Mesothelial cell of epicardium (in vitro differentiated cells): ENCODE data around the gene HOXD1. TPM values are rescaled to one million over a fixed set of nuclear protein-coding genes. Genes with fewer than 3 reads are reported as not detected.

Source experiments
- DNase-seq, 2 experiments: peaks; one replicate each; pipeline ENCODE4 v3.0.0; 2021; ENCODE audit warnings: low spot score in 2 of 2; ENCODE audit not compliant: unreplicated experiment in 2 of 2
- H3K27ac Mint-ChIP-seq: 2 replicates; pipeline ENCODE4 v1.8.0; 2021; ENCODE audit warnings: mixed read lengths
- H3K27me3 Mint-ChIP-seq: 2 replicates; pipeline ENCODE4 v1.8.0; 2021; ENCODE audit warnings: low read depth, mixed read lengths
- H3K36me3 Mint-ChIP-seq: 2 replicates; pipeline ENCODE4 v1.8.0; 2021; ENCODE audit warnings: mixed read lengths
- H3K4me1 Mint-ChIP-seq: 2 replicates; pipeline ENCODE4 v1.8.0; 2021; ENCODE audit warnings: mixed read lengths
- H3K4me3 Mint-ChIP-seq: 2 replicates; pipeline ENCODE4 v1.8.0; 2021; ENCODE audit warnings: mild to moderate bottlenecking, moderate library complexity, mixed read lengths
- H3K9me3 Mint-ChIP-seq: 2 replicates; pipeline ENCODE4 v1.8.0; 2021; ENCODE audit warnings: mixed read lengths
- total RNA-seq: library from RNA; stranded (reverse); gene quantifications from 3 replicates; pipeline ENCODE4 v1.2.1, GENCODE V29; 2021
- TF ChIP-seq, protein P1 (sequence below): fragments of 200-600 bp; sonication (generic); IDR thresholded peaks from one replicate; pipeline ENCODE4 v1.5.0; 2021; ENCODE audit warnings: antibody characterized with exemption; ENCODE audit not compliant: unreplicated experiment

The HOXD1 gene
- total RNA-seq, 1 donor from 2014 or later: not detected

DNA sequence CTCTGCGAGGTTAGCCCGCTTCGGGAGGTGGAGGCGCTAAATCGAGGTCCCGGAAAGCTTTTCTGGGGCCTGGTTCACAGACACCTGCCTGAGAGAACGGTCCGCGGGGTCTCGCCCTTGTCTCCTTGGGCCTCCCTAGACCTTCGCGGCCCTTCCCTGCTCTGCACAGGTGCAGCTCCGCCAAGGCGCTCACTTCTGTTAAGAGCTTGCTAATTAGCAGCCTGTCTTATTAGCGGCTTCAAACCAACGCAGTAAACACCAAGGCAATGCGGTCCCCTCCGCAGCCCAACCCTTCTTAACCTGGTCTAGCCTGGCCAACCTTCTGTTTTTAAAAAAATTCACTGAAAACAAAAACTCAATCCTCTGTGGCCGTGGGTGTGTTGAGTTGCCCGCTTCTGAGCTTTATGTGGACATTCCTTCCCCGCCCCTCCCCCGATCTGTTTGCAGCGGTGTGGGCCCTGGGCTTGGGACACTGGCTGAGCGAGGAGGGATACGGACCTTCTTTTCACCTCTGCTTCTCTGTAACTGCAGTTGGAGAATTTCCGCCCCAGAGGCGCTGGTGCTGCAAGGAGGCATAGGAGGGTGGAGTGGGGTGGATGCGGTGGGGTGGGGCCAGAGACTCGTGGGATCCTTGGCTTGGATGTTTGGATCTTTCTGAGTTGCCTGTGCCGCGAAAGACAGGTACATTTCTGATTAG, 40.5 kb upstream of the HOXD1 start:
- Mint-ChIP-seq H3K4me3 (no peak overlapping the region), H3K27ac (no peak overlapping the region), H3K27me3 (peaks cover 98% of the 10 kb centered on the region), H3K9me3 (no peaks in the 10 kb centered on the region), H3K4me1 (peaks cover 6% of the 10 kb centered on the region), H3K36me3 (peaks cover 2% of the 10 kb centered on the region)
- TF ChIP-seq, protein P1, sequence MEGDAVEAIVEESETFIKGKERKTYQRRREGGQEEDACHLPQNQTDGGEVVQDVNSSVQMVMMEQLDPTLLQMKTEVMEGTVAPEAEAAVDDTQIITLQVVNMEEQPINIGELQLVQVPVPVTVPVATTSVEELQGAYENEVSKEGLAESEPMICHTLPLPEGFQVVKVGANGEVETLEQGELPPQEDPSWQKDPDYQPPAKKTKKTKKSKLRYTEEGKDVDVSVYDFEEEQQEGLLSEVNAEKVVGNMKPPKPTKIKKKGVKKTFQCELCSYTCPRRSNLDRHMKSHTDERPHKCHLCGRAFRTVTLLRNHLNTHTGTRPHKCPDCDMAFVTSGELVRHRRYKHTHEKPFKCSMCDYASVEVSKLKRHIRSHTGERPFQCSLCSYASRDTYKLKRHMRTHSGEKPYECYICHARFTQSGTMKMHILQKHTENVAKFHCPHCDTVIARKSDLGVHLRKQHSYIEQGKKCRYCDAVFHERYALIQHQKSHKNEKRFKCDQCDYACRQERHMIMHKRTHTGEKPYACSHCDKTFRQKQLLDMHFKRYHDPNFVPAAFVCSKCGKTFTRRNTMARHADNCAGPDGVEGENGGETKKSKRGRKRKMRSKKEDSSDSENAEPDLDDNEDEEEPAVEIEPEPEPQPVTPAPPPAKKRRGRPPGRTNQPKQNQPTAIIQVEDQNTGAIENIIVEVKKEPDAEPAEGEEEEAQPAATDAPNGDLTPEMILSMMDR: no peak
- DNase-seq: no peak

DNA sequence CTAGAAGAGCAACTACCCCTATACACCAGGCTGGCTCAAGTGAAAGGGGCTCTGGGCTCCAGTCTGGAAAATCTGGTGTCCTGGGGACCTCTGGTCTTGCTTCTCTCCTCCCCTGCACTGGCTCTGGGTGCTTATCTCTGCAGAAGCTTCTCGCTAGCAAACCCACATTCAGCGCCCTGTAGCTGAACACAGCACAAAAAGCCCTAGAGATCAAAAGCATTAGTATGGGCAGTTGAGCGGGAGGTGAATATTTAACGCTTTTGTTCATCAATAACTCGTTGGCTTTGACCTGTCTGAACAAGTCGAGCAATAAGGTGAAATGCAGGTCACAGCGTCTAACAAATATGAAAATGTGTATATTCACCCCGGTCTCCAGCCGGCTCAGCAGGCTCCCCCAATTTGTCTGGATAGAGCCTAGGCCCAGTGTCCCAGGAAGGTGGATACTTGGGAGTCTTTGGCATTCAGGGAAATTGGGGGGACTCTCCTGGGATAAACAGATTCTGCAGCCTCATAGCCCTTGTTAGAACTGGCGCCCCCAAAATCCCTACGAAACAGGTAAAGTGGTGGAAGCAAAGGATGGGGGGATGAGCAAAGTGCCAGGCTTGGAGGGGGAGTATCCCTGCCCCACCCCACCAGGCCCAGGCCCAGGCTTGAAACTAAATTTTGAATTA, 39.6 kb upstream of the HOXD1 start:
- H3K4me3 Mint-ChIP-seq: no peak overlapping the region
- peaks cover 98% of the 10 kb centered on the region for H3K27me3 Mint-ChIP-seq
- H3K9me3 Mint-ChIP-seq: no peaks in the 10 kb centered on the region
- peaks cover 6% of the 10 kb centered on the region for H3K4me1 Mint-ChIP-seq
- TF ChIP-seq, protein P1: no peak
- no peak for DNase-seq
- peaks cover 2% of the 10 kb centered on the region for H3K36me3 Mint-ChIP-seq
- H3K27ac Mint-ChIP-seq: no peak overlapping the region

DNA sequence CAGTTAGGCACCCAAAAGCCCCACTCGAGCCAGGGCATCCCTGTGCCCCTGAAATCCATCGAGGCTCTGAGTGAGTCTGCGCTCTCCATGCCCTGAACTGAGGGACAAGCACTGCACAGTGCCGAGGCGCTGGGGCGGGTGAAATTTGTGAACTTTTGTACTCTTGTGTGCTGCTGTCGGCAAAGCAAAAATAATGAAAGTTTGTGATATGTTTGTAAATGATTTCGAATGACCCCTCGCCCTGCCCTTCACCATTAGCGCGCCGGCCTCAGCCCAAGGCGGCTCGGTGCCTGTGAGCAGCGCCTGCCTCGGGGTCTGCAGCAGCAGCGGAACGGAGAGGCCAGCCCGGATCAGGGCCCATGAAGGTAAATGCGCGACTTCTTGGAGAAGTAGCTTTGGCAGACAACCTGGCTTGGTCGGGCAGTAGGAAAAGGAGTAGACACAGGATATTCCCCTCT, 39.0 kb upstream of the HOXD1 start:
- Mint-ChIP-seq H3K27ac (no peak overlapping the region), H3K4me1 (peaks cover 6% of the 10 kb centered on the region), H3K4me3 (no peak overlapping the region), H3K27me3 (peaks cover 99% of the 10 kb centered on the region), H3K36me3 (peaks cover 2% of the 10 kb centered on the region), H3K9me3 (no peaks in the 10 kb centered on the region)
- TF ChIP-seq, protein P1: no peak
- no peak for DNase-seq

DNA sequence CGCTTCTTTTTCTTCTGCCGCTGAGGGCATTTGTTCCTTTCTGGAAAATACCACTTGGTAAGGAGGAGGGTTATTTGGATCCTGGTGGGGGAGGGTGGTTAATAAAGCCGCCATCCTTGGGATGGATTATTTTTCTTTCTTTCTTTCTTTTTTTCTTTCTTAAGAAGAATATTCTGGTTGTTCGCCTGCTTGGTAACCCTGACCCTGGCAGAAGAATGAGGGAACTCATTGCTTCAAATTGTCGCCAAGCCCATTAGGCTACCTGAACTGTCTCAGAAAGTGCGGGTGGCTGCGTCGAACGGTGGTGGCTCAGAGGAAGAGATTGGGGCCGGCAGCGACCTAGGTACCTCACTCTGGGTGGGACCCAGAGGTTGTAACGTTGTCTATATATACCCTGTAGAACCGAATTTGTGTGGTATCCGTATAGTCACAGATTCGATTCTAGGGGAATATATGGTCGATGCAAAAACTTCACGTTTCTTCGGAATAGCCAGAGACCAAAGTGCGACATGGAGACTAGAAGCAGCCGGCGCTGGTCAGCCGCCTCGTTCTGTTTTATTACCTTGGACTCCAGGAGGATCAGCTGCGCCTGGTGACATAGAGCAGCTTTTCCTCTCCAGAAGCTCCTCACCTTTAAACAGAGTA, 38.4 kb upstream of the HOXD1 start:
- TF ChIP-seq, protein P1: no peak
- Mint-ChIP-seq H3K4me3 (no peak overlapping the region), H3K36me3 (peaks cover 2% of the 10 kb centered on the region), H3K9me3 (no peaks in the 10 kb centered on the region), H3K27ac (no peak overlapping the region), H3K27me3 (peaks cover 99% of the 10 kb centered on the region), H3K4me1 (peaks cover 6% of the 10 kb centered on the region)
- DNase-seq: no peak

DNA sequence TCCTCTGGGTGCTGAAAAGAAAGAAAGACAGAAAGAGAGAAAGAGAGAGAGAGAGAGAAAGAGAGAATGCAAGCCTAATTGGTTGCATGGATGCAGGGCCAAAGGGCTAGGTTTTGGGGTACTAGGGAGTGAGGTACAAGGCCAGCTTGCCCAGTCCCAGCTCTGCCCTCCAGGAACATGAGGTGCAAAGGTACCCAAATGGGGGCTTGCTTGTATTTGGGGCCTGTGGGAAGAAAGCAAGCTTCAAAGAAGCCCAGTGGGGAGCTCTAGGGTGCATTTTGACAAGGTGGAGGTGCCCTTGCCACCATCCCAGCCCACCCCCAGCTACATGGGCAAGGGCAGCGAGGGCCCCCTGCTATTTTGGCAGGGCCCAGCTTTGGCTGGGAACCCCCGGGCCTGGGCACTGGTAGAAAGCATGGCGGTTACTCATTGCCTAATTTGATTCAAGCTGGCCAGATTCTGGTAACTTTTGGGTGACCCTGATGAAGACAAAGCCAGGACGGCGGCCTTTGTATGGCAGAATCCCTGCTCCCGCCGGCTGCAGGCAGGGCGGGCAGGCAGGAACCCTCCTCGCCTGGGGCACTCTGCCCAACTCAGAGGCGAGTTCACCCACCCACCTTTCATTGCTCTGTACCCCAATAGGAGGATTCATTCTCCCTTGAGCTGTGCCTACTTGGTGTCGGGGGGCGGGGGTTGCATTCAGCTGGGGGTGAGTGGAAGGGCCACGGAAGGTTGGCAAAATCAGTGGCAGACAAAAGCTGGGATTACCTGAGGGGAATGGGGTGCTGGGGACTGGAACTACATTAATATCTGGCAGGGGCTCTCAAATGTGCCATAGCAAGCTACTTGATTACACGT, 37.7 kb upstream of the HOXD1 start:
- H3K27me3 Mint-ChIP-seq: peaks cover 99% of the 10 kb centered on the region

More for the DNA sequence above, 37.7 kb upstream of the HOXD1 start:
- peaks cover 2% of the 10 kb centered on the region for H3K36me3 Mint-ChIP-seq
- TF ChIP-seq, protein P1: no peak
- H3K4me1 Mint-ChIP-seq: peaks cover 6% of the 10 kb centered on the region
- no peak overlapping the region for H3K27ac Mint-ChIP-seq
- DNase-seq: no peak
- H3K9me3 Mint-ChIP-seq: no peaks in the 10 kb centered on the region
- no peak overlapping the region for H3K4me3 Mint-ChIP-seq
